Fibroblast of skin of left quadriceps (primary cell): Measurements from ENCODE around the gene MYL12B.
"Not testable (repeated sequence)": the region's sequence is repeated elsewhere in the genome, so short reads cannot be mapped to it uniquely, and the experiment has no call there.

ENCODE experiments used
- DNase-seq, 2 experiments: peaks; one replicate each; pipeline ENCODE4 v3.0.0-alpha.2; 2013; ENCODE audit warnings: low read depth in 2 of 2

Gene MYL12B

GRCh38 chr18:3297025-3297984 lies 35.4 kb downstream of the MYL12B start:
- peak; percentile 72 to 74 for DNase-seq

GRCh38 chr18:3304832-3305231 lies 42.9 kb downstream of the MYL12B start:
- no peak for DNase-seq

- DNase-seq, result peak; percentile 87 to 89
Measured at GRCh38 chr18:3305354-3305762, 43.4 kb downstream of the MYL12B start.

- no peak for DNase-seq
Measured at GRCh38 chr18:3305933-3306332, 44.0 kb downstream of the MYL12B start.

GRCh38 chr18:3306391-3306790 lies 44.5 kb downstream of the MYL12B start:
- no peak for DNase-seq

- DNase-seq, result no peak
Measured at GRCh38 chr18:3313685-3314084, 51.8 kb downstream of the MYL12B start.

- not testable (repeated sequence) for DNase-seq
Measured at GRCh38 chr18:3315344-3315743, 53.4 kb downstream of the MYL12B start.

GRCh38 chr18:3319399-3319798 lies 57.5 kb downstream of the MYL12B start:
- no peak for DNase-seq

- no peak for DNase-seq
Measured at GRCh38 chr18:3319894-3320454, 58.0 kb downstream of the MYL12B start.

GRCh38 chr18:3321133-3321812 lies 59.3 kb downstream of the MYL12B start:
- DNase-seq, result peak; percentile 83 to 85

GRCh38 chr18:3323900-3324299 lies 62.0 kb downstream of the MYL12B start:
- DNase-seq, result no peak
